Esophagus muscularis mucosa (tissue), 3 donors: ENCODE results near the gene SPRR2B.

Experiments used
- POLR2A ChIP-seq: fragments of 450-650 bp; IDR thresholded peaks from one replicate; pipeline ENCODE4 v1.6.1; 2017; ENCODE audit warnings: antibody characterized with exemption, moderate library complexity, mild to moderate bottlenecking, low read depth
- TF ChIP-seq, protein P1 (sequence below), 3 experiments: fragments of 200-600 bp in 2 of 3; fragments of 450-650 bp in 1 of 3; sonication (generic) in 2 of 3; IDR thresholded peaks; one replicate each; pipeline ENCODE4 v1.5.1; 2017 to 2019; ENCODE audit warnings: antibody characterized with exemption in 3 of 3, mild to moderate bottlenecking in 2 of 3, moderate library complexity in 1 of 3

DNA sequence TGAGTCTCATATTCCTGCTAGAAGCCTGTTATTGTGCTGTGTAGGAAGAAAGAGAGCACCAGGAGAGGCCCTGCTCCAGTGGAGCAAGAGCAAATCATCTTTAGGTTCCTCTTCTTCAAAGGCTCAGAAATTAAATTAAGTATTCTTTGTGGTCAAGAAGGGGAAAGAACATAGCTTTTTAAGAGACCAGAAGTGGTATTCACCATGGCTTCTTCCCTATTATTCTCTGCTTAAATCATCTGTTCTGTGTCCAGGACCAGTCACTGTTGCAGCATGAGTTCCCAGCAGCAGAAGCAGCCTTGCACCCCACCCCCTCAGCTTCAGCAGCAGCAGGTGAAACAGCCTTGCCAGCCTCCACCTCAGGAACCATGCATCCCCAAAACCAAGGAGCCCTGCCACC lies 39.3 kb downstream of the SPRR2B start:
- TF ChIP-seq, protein P1, sequence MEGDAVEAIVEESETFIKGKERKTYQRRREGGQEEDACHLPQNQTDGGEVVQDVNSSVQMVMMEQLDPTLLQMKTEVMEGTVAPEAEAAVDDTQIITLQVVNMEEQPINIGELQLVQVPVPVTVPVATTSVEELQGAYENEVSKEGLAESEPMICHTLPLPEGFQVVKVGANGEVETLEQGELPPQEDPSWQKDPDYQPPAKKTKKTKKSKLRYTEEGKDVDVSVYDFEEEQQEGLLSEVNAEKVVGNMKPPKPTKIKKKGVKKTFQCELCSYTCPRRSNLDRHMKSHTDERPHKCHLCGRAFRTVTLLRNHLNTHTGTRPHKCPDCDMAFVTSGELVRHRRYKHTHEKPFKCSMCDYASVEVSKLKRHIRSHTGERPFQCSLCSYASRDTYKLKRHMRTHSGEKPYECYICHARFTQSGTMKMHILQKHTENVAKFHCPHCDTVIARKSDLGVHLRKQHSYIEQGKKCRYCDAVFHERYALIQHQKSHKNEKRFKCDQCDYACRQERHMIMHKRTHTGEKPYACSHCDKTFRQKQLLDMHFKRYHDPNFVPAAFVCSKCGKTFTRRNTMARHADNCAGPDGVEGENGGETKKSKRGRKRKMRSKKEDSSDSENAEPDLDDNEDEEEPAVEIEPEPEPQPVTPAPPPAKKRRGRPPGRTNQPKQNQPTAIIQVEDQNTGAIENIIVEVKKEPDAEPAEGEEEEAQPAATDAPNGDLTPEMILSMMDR (IDR thresholded peaks at IDR 0.05) = no peak
- TF ChIP-seq POLR2A = no peak
